GM21515 (cell line): ENCODE results near the gene CPNE4.

Experiments used
- ATAC-seq: cut with Tn5 transposase; IDR thresholded peaks from one replicate; pipeline ENCODE4 v1.9.1; 2021; ENCODE audit not compliant: unreplicated experiment

Gene CPNE4

DNA sequence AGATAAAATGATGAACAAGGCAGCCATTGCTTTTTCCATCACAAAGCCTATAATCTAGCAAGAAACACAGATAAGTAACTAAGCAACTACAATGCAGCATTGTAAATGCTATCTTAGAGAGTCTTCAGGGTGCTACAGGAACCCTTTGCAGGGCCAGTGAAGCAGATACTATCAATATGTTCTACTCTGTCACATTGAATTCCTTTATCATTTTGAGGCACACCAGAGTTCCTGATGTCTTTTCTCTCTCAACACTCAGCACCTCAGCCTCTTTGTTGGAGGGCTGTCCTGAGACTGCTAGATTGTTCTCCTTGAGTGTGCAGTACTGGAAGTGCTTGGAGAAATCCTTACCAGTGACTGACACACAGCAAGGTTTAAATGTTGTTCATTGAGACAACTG lies 424.6 kb downstream of the CPNE4 start:
- ATAC-seq, result no peak

DNA sequence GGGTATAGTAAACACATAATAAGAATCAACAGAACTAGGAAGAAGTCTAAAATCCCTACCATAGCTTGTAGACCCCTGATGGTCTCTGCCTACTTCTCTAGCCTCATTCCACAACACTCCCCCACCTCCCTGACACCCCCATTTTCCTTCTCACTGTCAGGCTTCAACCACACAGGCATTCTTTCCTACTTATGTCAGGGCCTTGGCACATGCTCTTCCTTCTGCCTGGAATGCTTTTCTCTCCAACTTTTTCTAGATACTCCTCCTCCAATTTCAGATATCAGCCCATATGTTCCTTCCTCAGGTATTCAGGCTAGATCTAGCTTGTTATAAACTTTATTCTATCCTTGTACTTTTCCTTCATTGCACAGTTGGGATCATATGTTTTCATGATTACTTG lies 426.1 kb downstream of the CPNE4 start:
- no peak for ATAC-seq

DNA sequence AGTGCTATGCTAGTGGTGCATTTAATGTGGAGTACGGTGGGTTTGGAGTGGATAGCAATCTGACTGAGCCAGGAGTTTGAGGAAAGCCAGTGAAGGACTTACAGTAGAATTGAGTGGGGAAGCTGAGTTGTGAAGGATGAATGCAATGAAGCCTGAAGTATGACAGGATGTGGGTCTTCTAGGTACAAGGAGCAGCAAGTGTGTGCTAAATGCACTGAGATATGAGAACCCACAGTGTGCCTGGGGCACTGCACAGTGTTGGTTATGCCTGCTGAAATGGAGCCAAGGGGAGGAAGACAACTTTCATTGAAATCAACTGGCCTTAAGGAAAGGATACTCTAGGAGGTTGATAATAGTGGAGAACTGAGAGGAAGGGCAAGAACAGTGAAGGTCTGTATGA lies 426.5 kb downstream of the CPNE4 start:
- no peak for ATAC-seq

DNA sequence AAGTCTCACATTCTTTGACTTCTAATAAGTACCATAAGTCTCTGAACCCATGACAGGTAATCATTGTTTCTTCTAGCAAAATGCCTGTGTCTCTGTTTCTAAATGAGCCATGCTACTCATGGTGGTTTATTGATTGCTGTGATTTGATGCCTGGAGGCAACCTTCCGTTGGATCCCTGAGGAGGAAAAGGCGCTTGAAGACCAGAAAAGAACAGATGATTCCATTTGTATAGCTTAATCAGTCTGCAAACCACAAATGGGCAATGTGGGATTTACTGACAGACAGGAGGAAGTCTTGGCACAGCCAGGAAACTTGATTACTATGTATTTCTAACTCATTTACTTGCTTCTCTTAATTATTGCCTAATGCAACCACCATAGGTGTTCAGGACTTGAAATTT lies 428.9 kb downstream of the CPNE4 start:
- ATAC-seq, result no peak

DNA sequence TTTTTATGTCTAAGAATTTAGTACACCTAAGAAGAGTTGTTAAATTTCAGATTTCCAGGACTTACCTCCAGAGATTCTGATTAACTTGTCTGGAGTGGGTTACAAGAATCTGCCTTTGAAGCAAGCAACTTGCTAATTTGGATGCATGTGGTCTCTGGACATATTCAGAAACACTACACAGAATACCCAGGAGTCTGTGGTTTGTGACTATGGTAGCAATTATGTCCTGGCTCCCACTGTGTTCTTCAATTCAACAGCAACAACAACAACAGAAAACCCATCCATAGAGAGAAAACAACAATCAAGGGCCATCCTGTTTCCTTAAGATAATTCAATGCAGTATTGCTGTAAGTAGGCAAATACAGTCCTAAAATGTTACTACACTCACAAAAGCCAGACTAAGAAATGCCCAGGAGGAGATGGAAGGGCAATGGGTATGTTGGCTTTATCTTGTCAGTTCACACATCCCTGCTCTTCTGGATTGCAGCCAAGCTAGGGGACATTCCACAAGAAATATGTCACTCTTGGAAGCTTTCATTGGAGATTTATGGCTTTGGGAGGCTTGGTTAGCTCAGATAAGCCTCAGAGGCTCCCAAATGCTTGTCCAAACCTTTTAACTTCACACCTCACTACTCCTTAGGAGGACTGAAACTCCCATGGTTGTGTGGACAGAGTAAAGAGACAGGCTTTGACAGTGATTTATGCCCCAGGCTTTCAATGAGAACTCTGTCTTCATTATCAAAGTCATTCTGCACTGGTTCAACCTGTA lies 432.6 kb downstream of the CPNE4 start:
- ATAC-seq, result no peak

DNA sequence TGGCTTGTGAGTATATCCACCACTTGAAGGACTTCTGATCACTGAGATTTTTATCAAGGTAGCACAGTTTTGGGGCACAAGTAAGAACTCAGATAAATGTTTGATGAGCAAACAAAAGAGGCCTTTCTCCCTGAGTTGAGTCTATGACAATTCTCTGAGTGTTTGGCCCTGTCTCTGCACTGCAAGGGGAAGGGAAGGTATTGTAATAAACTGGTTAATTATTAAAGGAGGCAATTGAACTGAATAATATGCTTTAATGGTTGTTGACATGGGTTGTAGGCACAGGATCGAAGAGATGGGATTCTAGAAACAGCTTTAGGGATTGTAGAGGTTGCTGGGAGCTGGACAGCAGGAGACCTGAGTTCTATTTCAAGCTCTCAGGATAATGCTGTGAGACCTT lies 437.0 kb downstream of the CPNE4 start:
- no peak for ATAC-seq

DNA sequence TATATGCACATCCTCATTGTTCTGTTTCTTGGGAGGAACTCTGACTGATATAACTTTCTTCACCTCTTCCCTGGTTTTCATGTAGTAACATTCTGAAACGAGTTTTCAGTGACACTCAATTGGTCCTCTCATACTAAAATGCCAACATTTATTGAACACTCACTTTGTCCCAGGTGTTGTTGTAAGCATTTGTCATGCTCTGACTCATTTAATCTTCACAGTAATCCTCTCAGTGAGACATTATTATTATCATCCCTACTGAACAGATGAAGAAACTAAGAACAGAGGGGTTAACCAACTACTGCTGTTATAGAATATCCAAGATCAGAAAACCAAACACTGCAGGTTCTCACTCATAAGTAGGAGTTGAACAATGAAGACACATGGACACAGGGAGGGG lies 437.9 kb downstream of the CPNE4 start:
- ATAC-seq, result no peak

DNA sequence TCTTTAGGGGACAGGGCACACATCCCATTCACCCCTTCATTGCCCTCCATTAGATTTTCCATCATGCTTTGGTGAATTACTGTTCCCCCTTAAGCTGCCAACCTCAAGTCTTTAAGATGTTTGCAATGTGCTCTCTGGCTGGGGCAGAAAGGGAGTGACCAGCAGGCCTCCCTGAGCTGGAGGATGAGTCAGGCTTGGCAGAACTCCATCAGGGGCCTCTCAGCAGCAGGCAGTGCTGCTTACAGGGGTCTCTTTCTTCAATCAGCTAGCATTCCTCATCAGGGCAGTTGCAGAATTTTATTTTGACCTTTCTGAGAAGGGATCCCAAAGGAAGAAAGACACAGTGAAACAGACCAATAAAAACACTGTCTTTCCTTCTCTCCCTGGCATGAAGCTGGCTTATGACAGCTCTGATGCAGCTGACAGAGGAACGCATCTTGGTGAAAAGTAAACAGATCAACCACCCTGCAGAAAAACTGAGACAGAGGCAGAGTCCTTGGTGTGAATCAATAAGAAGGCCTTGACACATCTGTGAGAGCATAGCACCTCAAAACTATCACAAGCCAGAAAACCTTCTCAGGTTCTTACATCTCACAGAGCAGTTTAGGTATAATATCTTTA lies 443.3 kb downstream of the CPNE4 start:
- no peak for ATAC-seq

DNA sequence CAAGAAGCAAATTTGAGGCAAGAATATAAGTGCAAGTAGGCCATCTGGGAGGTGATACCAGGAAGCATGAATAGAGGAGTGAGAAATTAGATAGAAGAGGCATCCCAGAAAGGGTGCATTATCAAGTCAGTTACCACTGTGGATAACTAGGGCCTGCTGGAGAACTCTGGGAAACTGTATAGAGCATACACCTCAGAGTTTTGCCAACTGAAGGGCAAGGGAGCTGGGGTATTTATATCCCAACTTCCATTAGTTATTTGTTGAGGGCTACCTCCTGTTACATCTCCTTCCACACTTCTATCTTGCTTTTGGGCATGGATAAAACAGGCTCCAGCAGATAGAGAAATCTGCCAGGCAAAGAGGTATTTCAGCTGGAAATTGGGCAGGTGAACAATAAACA lies 448.5 kb downstream of the CPNE4 start:
- ATAC-seq, result no peak

DNA sequence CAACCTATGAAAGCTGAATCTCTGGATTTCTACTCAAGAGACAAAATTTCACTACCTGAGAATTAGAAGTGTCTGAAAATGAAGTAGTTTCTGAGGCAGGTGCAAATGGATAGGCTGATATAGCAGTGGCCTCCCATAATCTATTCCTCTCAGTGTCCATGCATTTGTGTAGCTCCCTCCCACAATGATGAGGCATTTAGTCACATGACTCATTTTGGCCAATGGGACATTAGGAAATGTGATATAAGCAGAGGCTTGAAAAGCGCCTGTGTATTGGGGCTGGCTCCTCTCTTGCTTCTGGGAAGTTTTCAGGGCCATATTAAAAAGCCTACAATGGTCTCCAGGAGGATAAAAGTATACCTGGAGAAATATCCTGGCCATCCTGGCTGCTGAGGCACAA lies 452.4 kb downstream of the CPNE4 start:
- no peak for ATAC-seq

DNA sequence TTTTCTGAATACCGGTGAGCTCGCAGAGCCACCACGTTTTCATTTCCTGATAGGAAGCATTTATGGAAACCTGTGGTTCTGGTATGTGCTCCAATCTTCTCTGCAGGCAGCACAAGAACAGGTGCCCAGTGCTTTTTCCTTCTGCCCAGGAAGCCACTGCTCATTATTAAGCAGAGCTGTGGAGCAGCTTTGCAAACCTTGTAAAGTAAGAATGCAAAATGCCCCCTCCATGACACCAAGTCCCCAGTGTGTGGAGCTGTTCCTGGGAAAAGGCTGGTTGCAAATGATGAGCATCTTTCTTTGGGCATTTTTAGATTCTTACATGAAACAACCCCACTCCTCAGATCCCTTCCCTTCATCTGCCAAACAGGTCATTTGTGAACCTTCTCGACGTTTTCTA lies 466.4 kb downstream of the CPNE4 start:
- no peak for ATAC-seq

DNA sequence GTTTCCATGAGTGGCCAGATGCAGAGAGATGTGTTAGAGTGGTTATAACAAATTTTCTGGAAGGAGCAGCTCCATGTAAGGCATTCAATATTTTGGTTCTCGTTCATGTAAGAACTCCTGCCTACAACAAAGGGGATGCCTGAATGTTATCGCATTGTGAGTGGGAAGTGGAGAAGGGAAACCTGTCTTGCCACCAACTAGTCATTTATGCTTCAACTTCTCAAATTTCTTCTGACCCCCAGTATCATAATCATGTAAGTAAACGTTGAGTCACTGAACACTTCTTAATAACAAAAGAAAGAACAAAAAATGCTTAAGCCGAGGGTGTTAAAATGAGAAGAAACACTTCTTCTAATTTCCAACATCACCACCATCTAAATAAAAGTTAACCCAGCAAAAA lies 470.0 kb downstream of the CPNE4 start:
- ATAC-seq, result no peak

DNA sequence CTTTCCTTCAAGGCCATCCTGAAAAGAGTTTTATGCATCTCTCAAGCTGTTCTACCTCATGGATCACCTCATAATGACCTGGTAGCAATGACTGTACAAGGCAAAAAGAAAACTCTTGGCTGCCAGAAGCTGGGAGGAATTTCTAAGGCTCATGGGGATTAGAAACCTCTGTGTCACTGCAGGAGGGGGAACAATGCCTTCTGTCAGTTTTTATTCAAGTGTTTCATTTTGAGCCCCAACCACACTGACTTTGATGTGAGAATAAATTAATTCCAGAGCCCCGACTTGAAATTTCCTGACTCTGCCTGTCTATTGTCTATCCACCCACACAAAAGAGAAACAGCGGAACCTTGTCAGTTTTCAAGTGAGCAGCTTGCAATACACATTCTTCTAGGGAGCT lies 473.3 kb downstream of the CPNE4 start:
- ATAC-seq, result no peak

DNA sequence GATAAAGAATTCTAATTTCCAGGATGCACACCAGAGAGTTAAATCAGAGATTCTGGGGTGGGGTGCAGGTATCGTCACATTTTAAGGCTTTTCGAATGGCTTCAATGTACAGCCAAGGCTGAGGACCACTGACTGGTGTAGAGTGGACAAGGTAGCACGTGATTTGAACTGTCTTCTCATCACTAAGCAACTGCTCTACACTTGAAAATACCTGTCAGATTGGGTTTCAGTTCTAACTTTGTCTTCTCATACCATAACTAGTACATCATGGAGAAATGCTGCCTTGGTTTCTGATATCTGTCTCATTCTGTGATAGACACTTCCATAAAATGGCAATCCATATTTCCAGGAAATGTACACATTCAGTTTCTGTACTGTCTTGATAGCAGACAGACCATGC lies 474.0 kb downstream of the CPNE4 start:
- ATAC-seq, result no peak

DNA sequence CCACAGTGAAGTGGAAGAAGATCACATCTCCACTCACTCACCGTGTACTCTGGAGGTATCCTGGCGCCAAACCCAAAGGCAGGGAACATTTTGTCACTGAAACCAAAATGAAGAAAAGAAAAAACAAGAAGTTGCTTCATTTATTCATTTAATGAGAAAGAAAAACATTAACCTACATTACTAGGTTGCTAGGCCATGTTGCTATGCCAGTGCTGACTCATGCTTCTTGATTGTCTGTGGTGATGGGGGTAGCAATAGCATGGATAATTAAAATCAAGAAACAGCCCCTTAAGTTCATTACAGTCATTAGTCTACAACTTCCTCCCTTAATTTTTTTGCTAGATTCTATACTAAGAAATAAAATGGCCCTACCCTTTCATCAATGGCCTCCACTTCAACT lies 479.4 kb downstream of the CPNE4 start:
- ATAC-seq, result no peak

DNA sequence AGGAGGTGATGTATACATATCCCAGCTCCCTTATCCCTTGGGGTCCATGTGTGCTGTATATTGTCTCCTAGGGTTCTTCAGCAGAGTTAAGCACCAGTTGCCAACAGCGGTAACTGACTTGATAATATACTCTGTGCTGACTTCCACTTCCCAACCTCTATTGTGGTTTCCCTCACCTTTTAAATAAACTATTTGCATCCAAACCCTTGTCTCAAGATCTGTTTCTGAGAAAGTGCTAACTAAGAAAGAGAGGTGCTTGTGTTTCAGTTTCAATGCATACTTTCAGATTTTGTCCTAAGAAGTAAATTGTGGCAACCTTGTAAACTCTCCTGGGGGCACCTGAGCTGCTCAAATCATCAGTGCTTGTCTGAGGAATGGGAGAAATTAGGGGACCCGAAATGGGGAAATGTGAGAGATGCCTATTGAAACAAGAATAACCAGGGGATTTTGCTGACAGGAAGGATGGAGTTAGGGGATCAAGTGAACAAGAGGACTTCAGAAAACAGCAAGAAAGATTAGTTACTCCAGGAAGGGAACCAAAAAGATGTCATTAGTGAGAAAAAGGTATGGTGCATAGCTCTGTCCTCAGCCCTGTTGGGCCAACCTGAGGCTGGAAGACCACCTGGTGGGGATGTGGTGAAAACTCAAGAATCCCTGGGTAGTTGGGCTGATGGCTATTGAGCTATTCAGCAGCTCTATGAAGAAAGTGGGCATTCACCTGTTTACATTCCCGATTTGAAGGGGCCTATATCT lies 481.1 kb downstream of the CPNE4 start:
- peak; percentile 97 for ATAC-seq

DNA sequence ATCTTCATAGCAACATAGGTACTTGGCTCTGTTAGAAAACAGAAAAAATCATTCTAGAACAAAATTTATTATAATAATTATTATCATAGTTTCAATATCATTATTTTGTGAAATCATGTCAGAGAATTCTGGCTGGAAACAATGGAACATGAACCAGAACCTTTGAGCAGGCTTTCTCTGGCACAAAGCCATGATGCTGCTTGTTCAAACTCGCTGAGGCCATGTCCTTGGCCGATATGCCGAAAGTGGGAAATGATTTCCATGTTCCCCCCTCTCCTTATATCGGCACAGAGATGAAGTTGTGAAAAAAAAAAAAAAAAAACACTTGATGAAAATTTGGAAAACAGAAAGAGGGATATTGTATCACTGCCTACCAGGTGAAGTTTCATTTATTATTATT lies 483.1 kb downstream of the CPNE4 start:
- no peak for ATAC-seq

DNA sequence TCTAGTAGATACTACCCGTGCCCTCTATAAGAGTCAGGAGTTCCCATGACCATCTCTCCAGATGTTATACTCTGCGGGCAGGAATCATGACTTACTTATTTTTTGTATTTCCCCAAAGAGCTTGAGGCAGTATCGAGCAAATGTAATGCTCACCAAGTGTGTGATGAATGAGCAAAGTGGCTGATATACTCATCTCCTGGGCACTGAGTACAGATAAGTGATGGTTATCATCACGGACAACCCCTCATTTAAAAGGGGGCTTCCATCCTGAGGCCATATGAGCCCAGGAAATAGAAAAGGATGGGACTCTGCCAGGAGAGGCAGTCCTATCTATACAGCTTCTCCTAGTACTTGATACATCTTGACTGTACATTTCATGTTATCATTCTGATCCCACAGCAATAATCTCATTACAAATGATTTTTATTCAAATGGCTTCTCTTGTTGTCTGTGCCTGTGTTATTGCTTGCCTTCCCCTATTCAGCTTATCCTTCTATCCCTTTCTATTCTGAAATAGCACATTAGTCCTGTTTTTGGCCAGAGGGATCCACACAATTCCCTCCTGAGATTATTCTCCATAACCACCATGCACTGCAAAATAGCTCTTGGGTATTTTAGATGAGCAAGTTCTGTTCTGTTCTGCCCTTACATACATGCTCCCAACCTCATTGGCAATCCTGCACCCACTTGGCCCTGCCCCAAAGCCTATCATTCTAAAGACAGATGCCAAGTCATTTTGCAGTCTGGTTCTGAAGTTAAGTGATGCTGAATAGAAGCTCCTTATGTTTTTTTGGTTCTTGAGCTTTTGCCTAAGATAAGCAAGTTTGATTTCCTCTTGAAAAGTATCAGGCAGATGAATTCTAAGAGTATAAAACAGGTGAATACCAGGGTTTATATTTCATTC lies 484.0 kb downstream of the CPNE4 start:
- ATAC-seq, result no peak

DNA sequence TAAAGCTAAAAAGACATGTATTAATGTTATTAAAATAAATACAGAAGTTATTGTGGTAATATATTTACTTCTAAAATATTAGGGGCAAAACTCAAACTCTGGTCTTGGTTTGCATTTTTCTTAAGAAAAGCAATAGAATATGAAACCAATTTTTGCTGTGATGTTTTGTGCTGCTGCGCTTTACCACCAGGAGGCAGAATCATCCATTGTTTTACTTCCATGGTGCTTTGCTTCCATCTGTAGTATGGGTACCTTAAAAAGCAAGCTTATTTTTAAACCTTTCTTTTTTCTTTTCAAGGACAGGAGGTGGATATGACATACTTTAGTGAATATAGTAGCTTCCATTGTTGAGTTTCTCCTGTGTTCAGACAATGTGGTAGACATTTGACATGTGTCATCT lies 485.5 kb downstream of the CPNE4 start:
- ATAC-seq, result no peak

DNA sequence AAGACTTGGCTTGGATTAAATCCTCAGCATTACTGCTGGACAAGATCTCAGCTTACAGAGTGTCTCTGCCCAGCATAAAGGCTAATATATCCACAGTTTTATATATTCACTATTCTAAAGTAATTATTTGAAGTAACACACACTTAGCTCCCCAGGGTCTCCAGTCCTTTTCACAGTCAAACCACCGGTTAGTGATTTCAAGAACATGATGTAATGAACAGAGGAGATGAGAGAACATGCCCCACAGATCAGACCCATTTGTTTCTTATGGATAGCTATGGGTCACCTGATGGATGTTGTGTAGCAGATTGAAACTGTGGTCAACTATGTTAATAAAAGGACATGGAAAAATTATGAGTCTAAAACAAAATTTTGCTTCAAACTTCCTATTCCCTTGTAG lies 487.2 kb downstream of the CPNE4 start:
- ATAC-seq, result no peak

DNA sequence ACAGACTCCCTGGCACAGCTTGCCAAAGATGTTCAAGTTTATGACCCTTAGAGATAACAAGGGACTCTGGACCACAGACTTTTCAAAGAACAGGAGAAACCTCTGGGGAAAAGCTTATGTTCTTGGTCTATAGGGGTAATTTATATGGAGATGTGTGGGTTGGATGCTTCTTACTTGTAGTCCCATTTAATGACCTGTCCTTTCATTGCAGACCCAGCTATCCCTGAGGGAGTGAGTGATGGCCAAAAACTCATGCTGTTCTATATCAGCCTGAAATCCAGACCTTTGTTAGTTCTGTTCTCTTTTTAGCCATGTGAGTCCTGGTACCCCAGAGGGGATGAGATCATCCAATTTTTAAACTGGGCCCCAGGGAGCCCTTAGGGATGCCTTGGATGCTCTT lies 488.4 kb downstream of the CPNE4 start:
- no peak for ATAC-seq
